T-helper 2 cell treated with Interferon-gamma antibody and Interleukin-4, amounts not matched to agents 5 μg/mL and 100 μg/mL, for 36 hours (primary cell): ENCODE measurements around the gene ZNF827.

ENCODE experiments used
- DNase-seq: peaks from one replicate; pipeline ENCODE4 v3.0.0; 2021; ENCODE audit warnings: low spot score
- H3K27ac Mint-ChIP-seq: one replicate; pipeline ENCODE4 v1.8.0; 2021; ENCODE audit warnings: mild to moderate bottlenecking, mixed read lengths
- H3K27me3 Mint-ChIP-seq: one replicate; pipeline ENCODE4 v1.8.0; 2021; ENCODE audit warnings: low read depth, mixed read lengths
- H3K36me3 Mint-ChIP-seq: one replicate; pipeline ENCODE4 v1.8.0; 2021; ENCODE audit warnings: low read depth, mixed read lengths
- H3K4me1 Mint-ChIP-seq: one replicate; pipeline ENCODE4 v1.8.0; 2021; ENCODE audit warnings: low read depth, mixed read lengths
- H3K4me3 Mint-ChIP-seq: one replicate; pipeline ENCODE4 v1.8.0; 2022; ENCODE audit warnings: mild to moderate bottlenecking, moderate library complexity, mixed read lengths
- H3K9me3 Mint-ChIP-seq: one replicate; pipeline ENCODE4 v1.8.0; 2021; ENCODE audit warnings: mixed read lengths

Gene ZNF827

GRCh38 chr4:145873901-145874300, 64.7 kb downstream of the ZNF827 start:
- Mint-ChIP-seq H3K4me1 (peaks cover 14% of the 10 kb centered on the region), H3K9me3 (no peaks in the 10 kb centered on the region), H3K4me3 (no peak overlapping the region), H3K36me3 (peaks cover 4% of the 10 kb centered on the region), H3K27ac (no peak overlapping the region), H3K27me3 (no peaks in the 10 kb centered on the region)
- DNase-seq = no peak

- H3K4me1 Mint-ChIP-seq = peaks cover 15% of the 10 kb centered on the region
These were observed 67.4 kb downstream of the ZNF827 start for GRCh38 chr4:145871209-145871608.

DNA sequence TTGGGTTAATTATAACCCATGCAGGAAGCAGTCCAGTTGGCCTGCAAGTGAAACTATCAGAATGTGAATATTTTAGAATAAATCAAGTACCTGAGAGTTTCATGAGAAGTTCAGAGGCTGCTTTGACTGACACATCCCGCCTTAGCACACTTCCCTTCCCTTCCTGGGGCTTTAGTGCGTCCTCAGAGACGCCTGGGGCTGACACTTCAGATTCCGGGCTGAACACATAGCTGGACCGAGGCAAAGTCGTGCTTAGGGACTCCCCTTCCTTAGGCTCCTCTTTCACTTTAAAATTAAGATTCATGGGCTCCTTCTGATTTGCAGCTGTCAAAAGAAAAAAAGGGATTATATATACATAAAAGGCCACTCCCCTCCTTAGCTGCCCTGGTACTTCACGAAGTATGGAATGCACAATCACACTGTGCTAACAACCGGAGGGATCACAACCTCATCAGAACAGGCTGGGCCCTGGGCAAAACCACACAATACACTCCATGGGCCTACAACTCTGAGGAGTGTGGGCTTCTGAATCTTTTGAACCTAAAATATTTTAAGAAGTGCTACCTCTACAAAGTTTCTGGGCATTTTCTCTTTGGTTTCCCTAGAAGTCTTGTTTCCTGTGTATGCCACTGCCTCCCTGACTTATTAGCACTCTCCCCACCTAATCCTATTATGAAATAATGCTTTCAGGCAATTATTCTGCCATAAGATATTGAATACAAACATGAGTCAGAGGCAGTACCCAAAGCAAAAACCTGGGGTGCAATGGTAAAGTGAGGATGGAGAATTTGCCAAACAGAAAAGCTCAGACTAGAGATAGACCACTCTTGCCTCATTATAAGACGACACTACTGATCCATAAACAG, 68.2 kb downstream of the ZNF827 start:
- DNase-seq = no peak
- Mint-ChIP-seq H3K4me1 (peaks cover 20% of the 10 kb centered on the region), H3K9me3 (no peaks in the 10 kb centered on the region), H3K27me3 (no peaks in the 10 kb centered on the region), H3K36me3 (no peaks in the 10 kb centered on the region), H3K27ac (no peak overlapping the region), H3K4me3 (no peak overlapping the region)

More at GRCh38 chr4:145871209-145871608, 67.4 kb downstream of the ZNF827 start:
- no peak for DNase-seq
- Mint-ChIP-seq H3K36me3 (no peaks in the 10 kb centered on the region), H3K27ac (no peak overlapping the region), H3K27me3 (no peaks in the 10 kb centered on the region), H3K4me3 (no peak overlapping the region), H3K9me3 (no peaks in the 10 kb centered on the region)

DNA sequence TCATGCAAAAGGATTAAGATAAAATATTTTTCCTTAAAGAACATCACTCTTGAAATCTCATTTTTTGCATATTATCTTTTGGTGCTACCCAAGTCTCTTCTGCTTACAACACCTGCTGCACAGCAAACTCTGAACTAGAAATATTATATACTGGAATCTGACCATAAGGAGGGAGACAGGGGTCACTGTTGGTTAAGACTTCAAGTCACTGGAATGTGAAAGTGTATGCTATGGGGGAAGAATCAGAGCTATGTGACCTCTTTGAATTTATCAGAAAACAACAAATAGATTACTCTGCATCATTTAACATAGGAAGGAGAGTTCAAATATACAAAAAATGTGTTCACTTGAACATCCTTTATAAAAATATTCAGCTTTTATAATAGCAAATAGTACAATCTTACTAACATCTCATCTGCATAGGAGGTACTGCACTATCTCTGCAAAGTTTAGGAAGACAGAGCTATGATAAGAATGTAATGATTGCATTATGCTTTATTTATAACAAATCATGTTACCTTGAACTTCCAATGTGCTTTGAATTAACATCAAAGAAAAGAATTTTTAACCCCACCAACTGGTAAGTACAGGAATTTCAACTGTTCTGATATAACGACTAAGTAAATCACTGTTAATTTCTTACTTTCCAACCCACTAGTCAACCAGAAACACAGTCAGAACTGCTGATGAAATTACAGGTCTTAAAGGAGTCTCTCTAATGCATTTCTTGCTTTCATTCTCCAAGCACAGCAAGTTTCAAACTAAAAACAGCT, 69.8 kb downstream of the ZNF827 start:
- Mint-ChIP-seq H3K9me3 (no peaks in the 10 kb centered on the region), H3K27ac (no peak overlapping the region), H3K4me1 (peaks cover 20% of the 10 kb centered on the region), H3K27me3 (no peaks in the 10 kb centered on the region), H3K4me3 (no peak overlapping the region), H3K36me3 (no peaks in the 10 kb centered on the region)
- no peak for DNase-seq

DNA sequence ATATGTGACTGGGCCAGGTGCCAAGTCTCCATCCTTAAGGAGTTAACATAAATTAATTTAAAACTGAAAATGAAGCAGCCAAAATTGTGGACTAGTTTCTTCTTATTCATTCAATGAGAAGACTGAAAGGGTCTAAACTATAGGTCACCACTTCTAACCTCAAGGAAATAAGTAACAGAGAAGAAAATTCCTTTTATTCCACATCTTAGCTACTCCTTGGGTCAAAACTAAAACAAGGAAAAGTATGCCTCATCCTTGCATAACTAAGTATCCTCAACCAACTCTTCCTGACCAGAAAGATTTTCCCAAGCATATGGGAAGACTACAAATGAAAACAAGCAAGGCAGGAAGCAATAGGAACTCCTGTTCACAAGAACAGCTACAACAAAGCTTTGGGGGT, 71.2 kb downstream of the ZNF827 start:
- Mint-ChIP-seq H3K4me3 (no peak overlapping the region), H3K4me1 (peaks cover 20% of the 10 kb centered on the region), H3K9me3 (no peaks in the 10 kb centered on the region), H3K36me3 (peaks cover 4% of the 10 kb centered on the region), H3K27ac (no peak overlapping the region), H3K27me3 (no peaks in the 10 kb centered on the region)
- no peak for DNase-seq

- Mint-ChIP-seq H3K9me3 (no peaks in the 10 kb centered on the region), H3K27ac (no peak overlapping the region), H3K4me1 (peaks cover 18% of the 10 kb centered on the region), H3K36me3 (peaks cover 4% of the 10 kb centered on the region), H3K4me3 (no peak overlapping the region), H3K27me3 (no peaks in the 10 kb centered on the region)
- DNase-seq = no peak
These were observed 71.6 kb downstream of the ZNF827 start for GRCh38 chr4:145866991-145867390.

GRCh38 chr4:145865274-145865941, 73.2 kb downstream of the ZNF827 start:
- Mint-ChIP-seq H3K4me3 (no peak overlapping the region), H3K9me3 (no peaks in the 10 kb centered on the region), H3K27ac (no peak overlapping the region), H3K27me3 (no peaks in the 10 kb centered on the region), H3K4me1 (peaks cover 9% of the 10 kb centered on the region), H3K36me3 (peaks cover 4% of the 10 kb centered on the region)
- no peak for DNase-seq

DNA sequence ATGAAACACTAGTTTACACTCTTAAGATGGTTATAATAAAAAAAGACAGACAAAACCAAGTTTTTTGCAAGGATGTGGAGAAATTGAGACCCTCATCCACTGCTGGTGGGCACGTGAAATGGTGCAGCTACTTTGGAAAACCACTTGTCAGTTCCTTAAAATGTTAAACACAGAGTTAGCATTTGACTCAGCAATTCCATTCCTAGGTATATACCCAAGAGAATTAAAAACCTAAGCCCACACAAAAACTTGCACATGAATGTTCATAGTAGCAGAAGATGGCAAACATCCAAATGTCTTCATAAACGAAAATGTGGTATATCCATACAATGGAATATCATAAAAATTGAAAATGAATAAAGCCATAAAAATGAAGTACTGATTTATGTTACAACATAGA, 75.4 kb downstream of the ZNF827 start:
- peaks cover 5% of the 10 kb centered on the region for H3K4me1 Mint-ChIP-seq
- H3K9me3 Mint-ChIP-seq = no peaks in the 10 kb centered on the region
- no peak overlapping the region for H3K4me3 Mint-ChIP-seq
- no peak overlapping the region for H3K27ac Mint-ChIP-seq
- no peaks in the 10 kb centered on the region for H3K27me3 Mint-ChIP-seq
- no peak for DNase-seq
- peaks cover 11% of the 10 kb centered on the region for H3K36me3 Mint-ChIP-seq

DNA sequence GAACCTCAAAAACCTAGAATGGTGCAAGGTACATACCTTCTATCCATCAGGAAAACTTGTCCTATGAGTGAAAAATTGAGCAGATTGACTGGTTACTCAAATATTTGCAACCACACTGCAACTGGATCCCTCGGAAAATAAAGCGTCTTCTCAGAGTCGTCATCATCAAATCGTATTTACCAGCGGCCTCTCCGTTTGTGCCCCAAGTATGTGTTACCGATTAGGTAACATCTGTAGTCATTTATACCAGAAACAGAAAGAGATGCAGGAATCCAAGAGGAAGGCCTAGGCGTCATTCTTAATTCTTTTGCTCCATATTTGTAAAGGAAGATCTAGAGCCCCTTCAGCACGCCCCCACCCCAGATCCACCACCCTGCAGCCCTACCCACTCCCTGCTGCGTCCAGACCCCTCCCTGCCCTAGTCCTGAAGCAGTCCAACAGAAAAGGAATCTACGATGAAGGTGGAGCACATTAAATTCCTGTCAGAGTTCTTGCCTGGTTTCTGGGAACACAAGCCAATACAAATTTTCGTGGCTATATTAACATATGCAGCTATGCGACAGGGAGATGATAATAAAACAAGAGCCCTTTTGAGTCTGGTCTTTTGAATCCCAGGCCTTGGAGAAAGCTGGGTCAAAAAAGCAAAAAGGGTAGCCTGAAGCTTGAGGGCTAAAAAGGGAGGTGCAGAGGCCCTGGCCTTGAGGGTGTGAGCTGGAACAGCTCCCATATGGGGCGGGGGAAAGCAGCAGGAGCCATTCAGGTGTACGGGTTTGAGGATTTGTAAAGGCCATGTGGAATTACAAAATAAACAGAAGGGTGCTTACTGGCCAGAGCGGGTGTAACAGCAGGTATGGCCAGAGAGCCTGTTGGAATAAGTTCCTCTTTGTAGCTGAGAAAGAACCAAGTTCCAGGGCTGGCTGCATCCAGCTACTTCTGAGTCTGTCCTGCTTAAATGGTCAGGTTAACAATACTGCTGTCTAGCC, 77.0 kb downstream of the ZNF827 start:
- no peaks in the 10 kb centered on the region for H3K27me3 Mint-ChIP-seq
- H3K27ac Mint-ChIP-seq = no peak overlapping the region
- H3K36me3 Mint-ChIP-seq = peaks cover 12% of the 10 kb centered on the region
- no peaks in the 10 kb centered on the region for H3K9me3 Mint-ChIP-seq
- no peak overlapping the region for H3K4me3 Mint-ChIP-seq
- H3K4me1 Mint-ChIP-seq = peaks cover 5% of the 10 kb centered on the region
- DNase-seq = no peak

GRCh38 chr4:145860897-145861296, 77.7 kb downstream of the ZNF827 start:
- Mint-ChIP-seq H3K4me3 (no peak overlapping the region), H3K4me1 (peaks cover 3% of the 10 kb centered on the region), H3K9me3 (no peaks in the 10 kb centered on the region), H3K27ac (no peak overlapping the region), H3K27me3 (no peaks in the 10 kb centered on the region), H3K36me3 (peaks cover 12% of the 10 kb centered on the region)
- no peak for DNase-seq

DNA sequence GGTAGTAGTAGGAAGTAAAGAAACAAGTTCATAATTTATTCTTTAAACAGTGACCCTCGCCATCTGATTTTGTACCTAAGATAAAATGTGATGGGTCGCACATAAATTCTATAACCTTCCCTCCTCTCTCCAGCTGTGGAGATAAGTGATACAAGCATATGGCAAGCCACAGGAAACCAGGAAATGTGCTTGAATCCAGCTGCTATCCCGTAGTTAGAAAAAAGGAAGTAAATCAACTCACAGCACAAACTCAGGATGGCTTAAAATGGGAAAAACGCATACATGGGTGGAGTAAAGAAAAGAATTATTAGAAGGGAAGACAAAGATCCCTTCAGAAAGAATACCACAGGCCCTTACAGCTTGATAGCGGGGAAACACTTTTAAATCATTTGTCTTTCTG, 78.2 kb downstream of the ZNF827 start:
- H3K9me3 Mint-ChIP-seq = no peaks in the 10 kb centered on the region
- no peak overlapping the region for H3K27ac Mint-ChIP-seq
- peaks cover 12% of the 10 kb centered on the region for H3K36me3 Mint-ChIP-seq
- H3K27me3 Mint-ChIP-seq = no peaks in the 10 kb centered on the region
- DNase-seq = no peak
- peaks cover under 1% of the 10 kb centered on the region for H3K4me1 Mint-ChIP-seq
- H3K4me3 Mint-ChIP-seq = no peak overlapping the region

DNA sequence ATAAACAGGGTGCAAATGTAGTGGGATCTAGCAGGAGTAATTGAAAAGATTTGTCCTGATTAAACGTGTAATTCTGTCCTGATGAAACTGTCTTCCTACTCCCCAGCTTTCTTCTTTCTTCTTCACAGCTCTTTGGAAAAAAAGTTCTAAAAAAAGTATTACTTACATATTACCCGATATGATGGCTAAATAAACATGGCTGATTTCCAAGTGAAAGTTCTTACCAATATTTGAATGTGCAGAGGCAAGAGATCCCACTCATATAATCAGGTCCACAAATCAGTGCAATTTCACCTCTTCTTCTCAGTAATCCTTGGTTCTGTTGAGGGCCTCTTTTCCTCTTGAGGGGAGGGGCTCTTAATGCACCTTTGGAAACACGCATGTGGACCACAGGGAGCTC, 78.7 kb downstream of the ZNF827 start:
- Mint-ChIP-seq H3K36me3 (peaks cover 12% of the 10 kb centered on the region), H3K4me1 (no peaks in the 10 kb centered on the region), H3K27me3 (no peaks in the 10 kb centered on the region), H3K4me3 (no peak overlapping the region), H3K9me3 (no peaks in the 10 kb centered on the region), H3K27ac (no peak overlapping the region)
- no peak for DNase-seq

GRCh38 chr4:145859426-145859825, 79.2 kb downstream of the ZNF827 start:
- H3K27me3 Mint-ChIP-seq = no peaks in the 10 kb centered on the region
- no peaks in the 10 kb centered on the region for H3K4me1 Mint-ChIP-seq
- no peaks in the 10 kb centered on the region for H3K9me3 Mint-ChIP-seq
- DNase-seq = no peak
- peaks cover 12% of the 10 kb centered on the region for H3K36me3 Mint-ChIP-seq
- H3K4me3 Mint-ChIP-seq = no peak overlapping the region
- no peak overlapping the region for H3K27ac Mint-ChIP-seq
